ENCODE results near the gene CD300LF.

CD300LF gene

GRCh38 chr17:74682028-74682427 lies 30.7 kb downstream of the CD300LF start:
- Histone ChIP-seq H3K36me3 (ENCODE audit: insufficient read depth) (no peaks in the 10 kb centered on the region), H2AFZ (ENCODE audit: low read depth) (no peak overlapping the region), H3K79me2 (ENCODE audit: insufficient read depth, low read depth) (no peaks in the 10 kb centered on the region), H3K9ac (no peak overlapping the region), H3K27me3 (ENCODE audit: insufficient read depth, low read depth) (peaks cover 3% of the 10 kb centered on the region), H3K27ac (no peak overlapping the region), H4K20me1 (ENCODE audit: insufficient read depth) (no peaks in the 10 kb centered on the region), H3K4me2 (no peak overlapping the region), H3K4me1 (ENCODE audit: low read depth, poor library complexity, severe bottlenecking) (peaks cover 16% of the 10 kb centered on the region), H3K4me3 (IDR thresholded peaks at IDR 0.05; ENCODE audit: insufficient read depth, low read depth, low read length) (no peak overlapping the region)
- TF ChIP-seq, protein P1, sequence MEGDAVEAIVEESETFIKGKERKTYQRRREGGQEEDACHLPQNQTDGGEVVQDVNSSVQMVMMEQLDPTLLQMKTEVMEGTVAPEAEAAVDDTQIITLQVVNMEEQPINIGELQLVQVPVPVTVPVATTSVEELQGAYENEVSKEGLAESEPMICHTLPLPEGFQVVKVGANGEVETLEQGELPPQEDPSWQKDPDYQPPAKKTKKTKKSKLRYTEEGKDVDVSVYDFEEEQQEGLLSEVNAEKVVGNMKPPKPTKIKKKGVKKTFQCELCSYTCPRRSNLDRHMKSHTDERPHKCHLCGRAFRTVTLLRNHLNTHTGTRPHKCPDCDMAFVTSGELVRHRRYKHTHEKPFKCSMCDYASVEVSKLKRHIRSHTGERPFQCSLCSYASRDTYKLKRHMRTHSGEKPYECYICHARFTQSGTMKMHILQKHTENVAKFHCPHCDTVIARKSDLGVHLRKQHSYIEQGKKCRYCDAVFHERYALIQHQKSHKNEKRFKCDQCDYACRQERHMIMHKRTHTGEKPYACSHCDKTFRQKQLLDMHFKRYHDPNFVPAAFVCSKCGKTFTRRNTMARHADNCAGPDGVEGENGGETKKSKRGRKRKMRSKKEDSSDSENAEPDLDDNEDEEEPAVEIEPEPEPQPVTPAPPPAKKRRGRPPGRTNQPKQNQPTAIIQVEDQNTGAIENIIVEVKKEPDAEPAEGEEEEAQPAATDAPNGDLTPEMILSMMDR (conservative IDR thresholded peaks at IDR 0.05; ENCODE audit: low read depth, low read length): no peak

- Histone ChIP-seq H3K79me2 (ENCODE audit: insufficient read depth, low read depth) (no peaks in the 10 kb centered on the region), H3K4me2 (no peak overlapping the region), H4K20me1 (ENCODE audit: insufficient read depth) (no peaks in the 10 kb centered on the region), H2AFZ (ENCODE audit: low read depth) (no peak overlapping the region), H3K27ac (no peak overlapping the region), H3K4me3 (IDR thresholded peaks at IDR 0.05; ENCODE audit: insufficient read depth, low read depth, low read length) (no peak overlapping the region), H3K9ac (no peak overlapping the region), H3K4me1 (ENCODE audit: low read depth, poor library complexity, severe bottlenecking) (peaks cover 11% of the 10 kb centered on the region), H3K27me3 (ENCODE audit: insufficient read depth, low read depth) (peaks cover 5% of the 10 kb centered on the region), H3K36me3 (ENCODE audit: insufficient read depth) (no peaks in the 10 kb centered on the region)
- TF ChIP-seq, protein P1 (conservative IDR thresholded peaks at IDR 0.05; ENCODE audit: low read depth, low read length): no peak
Measured at GRCh38 chr17:74680941-74681340, 31.8 kb downstream of the CD300LF start.

DNA sequence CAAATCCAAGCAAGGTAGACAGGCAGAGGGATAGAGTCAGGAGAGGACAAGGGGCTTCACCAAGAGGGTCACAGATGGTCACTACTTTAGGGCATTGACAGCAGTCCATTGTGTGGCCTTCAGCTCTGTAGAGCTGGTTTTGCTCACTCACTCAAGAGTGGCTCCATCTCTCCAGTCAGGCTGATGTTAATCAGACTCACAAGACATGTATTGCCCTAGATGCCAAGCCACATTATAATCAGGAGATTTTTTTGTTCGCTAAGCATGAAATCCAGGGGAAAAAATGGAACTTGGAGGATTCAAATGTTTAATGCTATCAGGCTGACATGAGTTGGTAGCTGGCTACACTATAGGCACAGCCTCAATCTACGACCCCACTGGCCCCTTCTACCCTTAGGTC lies 32.5 kb downstream of the CD300LF start:
- Histone ChIP-seq H3K36me3 (ENCODE audit: insufficient read depth) (no peaks in the 10 kb centered on the region), H3K27me3 (ENCODE audit: insufficient read depth, low read depth) (peaks cover 7% of the 10 kb centered on the region), H3K4me2 (no peak overlapping the region), H3K9ac (no peak overlapping the region), H3K79me2 (ENCODE audit: insufficient read depth, low read depth) (no peaks in the 10 kb centered on the region), H2AFZ (ENCODE audit: low read depth) (no peak overlapping the region), H3K4me1 (ENCODE audit: low read depth, poor library complexity, severe bottlenecking) (peaks cover 11% of the 10 kb centered on the region), H3K4me3 (IDR thresholded peaks at IDR 0.05; ENCODE audit: insufficient read depth, low read depth, low read length) (no peak overlapping the region), H4K20me1 (ENCODE audit: insufficient read depth) (no peaks in the 10 kb centered on the region), H3K27ac (no peak overlapping the region)
- TF ChIP-seq, protein P1 (conservative IDR thresholded peaks at IDR 0.05; ENCODE audit: low read depth, low read length): no peak

DNA sequence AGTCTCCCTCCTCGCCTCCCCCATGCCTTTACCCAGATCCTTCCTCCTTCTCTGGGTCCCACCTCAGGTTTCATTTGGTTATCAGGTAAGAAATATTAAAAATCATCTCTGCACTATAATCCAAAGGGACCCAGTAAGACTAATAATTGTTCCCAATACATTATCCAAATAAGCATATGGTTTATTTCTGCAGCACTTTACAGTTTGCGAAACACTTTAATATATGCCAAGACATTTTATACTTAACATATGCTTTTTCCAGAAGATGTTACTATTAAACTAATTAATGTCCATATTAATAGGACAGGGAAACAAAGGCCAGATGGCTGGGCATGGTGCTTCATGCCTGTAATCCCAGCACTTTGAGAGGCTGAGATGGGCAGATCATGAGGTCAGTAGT lies 33.3 kb downstream of the CD300LF start:
- Histone ChIP-seq H2AFZ (ENCODE audit: low read depth) (no peak overlapping the region), H3K4me2 (no peak overlapping the region), H3K27ac (no peak overlapping the region)

More for the DNA sequence above, 33.3 kb downstream of the CD300LF start:
- no peaks in the 10 kb centered on the region for H3K36me3 ChIP-seq (ENCODE audit: insufficient read depth)
- H4K20me1 ChIP-seq (ENCODE audit: insufficient read depth): no peaks in the 10 kb centered on the region
- no peaks in the 10 kb centered on the region for H3K79me2 ChIP-seq (ENCODE audit: insufficient read depth, low read depth)
- TF ChIP-seq, protein P1 (conservative IDR thresholded peaks at IDR 0.05; ENCODE audit: low read depth, low read length): no peak
- no peak overlapping the region for H3K4me3 ChIP-seq (IDR thresholded peaks at IDR 0.05; ENCODE audit: insufficient read depth, low read depth, low read length)
- peaks cover 7% of the 10 kb centered on the region for H3K27me3 ChIP-seq (ENCODE audit: insufficient read depth, low read depth)
- H3K9ac ChIP-seq: no peak overlapping the region
- H3K4me1 ChIP-seq (ENCODE audit: low read depth, poor library complexity, severe bottlenecking): peaks cover 11% of the 10 kb centered on the region
